K562 (cell line): ENCODE measurements around the gene IFITM2. TPM values are rescaled to one million over a fixed set of nuclear protein-coding genes. Genes with fewer than 3 reads are reported as not detected.
"Not testable (repeated sequence)": the region's sequence is repeated elsewhere in the genome, so short reads cannot be mapped to it uniquely, and the experiment has no call there.

Experiments used
- ATAC-seq: fragments of 200-7000 bp; cut with Tn5 transposase; 3 replicates; pipeline ENCODE4 v1.9.1; 2020; ENCODE audit warnings: moderate library complexity
- BruUV-seq: library from RNA; stranded (reverse); fragments of 400-500 nt; replicated peaks from 2 replicates; lab custom pipeline; 2021; lab: Mats Ljungman, UMichigan
- CTCF ChIA-PET: fragments of 300-600 bp; formaldehyde crosslinking; extraction: SDS; loops from one replicate; lab custom pipeline; 2021; ENCODE audit warnings: low intra/inter-chr PET ratio; lab: Yijun Ruan, JAX
- POLR2A ChIA-PET: fragments of 300-600, 350-650 bp; sonication (Branson Sonifier 250); formaldehyde crosslinking; extraction: SDS; loops from one replicate; lab custom pipeline; 2021; ENCODE audit warnings: antibody characterized with exemption, inconsistent platforms; lab: Yijun Ruan, JAX
- DNase-seq, 4 experiments: peaks; one replicate each; pipeline versions ENCODE4 v3.0.0 to v3.0.0-alpha.2; 2011 to 2018; ENCODE audit warnings: low spot score in 3 of 4, mixed read lengths in 3 of 4; ENCODE audit errors: extremely low read depth in 1 of 4
- FAIRE-seq: peaks from 2 replicates; lab custom pipeline; 2011; peaks lifted over from hg19 to GRCh38; lab: Jason Lieb, UNC
- H2AFZ ChIP-seq: 2 replicates; pipeline ENCODE4 v1.6.0; 2011; ENCODE audit warnings: low read depth, low read length, control low read depth, inconsistent platforms
- H3K27ac ChIP-seq: fragments of 200-600 bp; 3 replicates; pipeline ENCODE4 v1.8.0; 2011; ENCODE audit warnings: low read depth, mild to moderate bottlenecking, control low read depth, inconsistent platforms, low read length, moderate library complexity, mixed read lengths; ENCODE audit errors: extremely low read depth
- H3K27me3 ChIP-seq, 2 experiments: fragments of 300-600 bp in 1 of 2; 2 replicates in 1 of 2; 3 replicates in 1 of 2; pipeline versions ENCODE4 v1.6.0 to v1.8.0; 2011; ENCODE audit warnings: inconsistent platforms in 2 of 2, low read length in 2 of 2, mild to moderate bottlenecking in 1 of 2, mixed read lengths in 1 of 2, moderate library complexity in 1 of 2; ENCODE audit not compliant: control insufficient read depth in 2 of 2, insufficient read depth in 2 of 2
- H3K36me3 ChIP-seq: fragments of 300-600 bp; 3 replicates; pipeline ENCODE4 v1.8.0; 2011; ENCODE audit warnings: mild to moderate bottlenecking, low read length, inconsistent platforms; ENCODE audit not compliant: control insufficient read depth, insufficient read depth
- H3K4me1 ChIP-seq, 2 experiments: fragments of 200-600 bp in 1 of 2; replicated peaks in 1 of 2; 2 replicates in 1 of 2; 3 replicates in 1 of 2; pipeline versions ENCODE4 v1.5.1 to v1.8.0; 2011; ENCODE audit warnings: inconsistent platforms in 2 of 2, low read length in 2 of 2, mild to moderate bottlenecking in 1 of 2, mixed read lengths in 1 of 2, moderate library complexity in 1 of 2; ENCODE audit not compliant: control insufficient read depth in 2 of 2, insufficient read depth in 2 of 2
- H3K4me2 ChIP-seq: 2 replicates; pipeline ENCODE4 v1.6.1; 2011; ENCODE audit warnings: low read length, control low read depth, inconsistent platforms, mixed read lengths; ENCODE audit not compliant: insufficient read depth
- H3K4me3 ChIP-seq: fragments of 200-600 bp; sonication (generic), shearing (Covaris generic); 2 replicates; pipeline ENCODE4 v1.5.1; 2016; ENCODE audit warnings: control low read depth, inconsistent platforms
- H3K79me2 ChIP-seq: fragments of 200-600 bp; 3 replicates; pipeline ENCODE4 v1.8.0; 2011; ENCODE audit warnings: low read length, inconsistent platforms; ENCODE audit not compliant: control insufficient read depth, insufficient read depth
- H3K9ac ChIP-seq, 2 experiments: 2 replicates each; pipeline versions ENCODE4 v1.6.0 to v1.6.1; 2011; ENCODE audit warnings: low read depth in 2 of 2, low read length in 2 of 2, control low read depth in 1 of 2, inconsistent platforms in 1 of 2, mild to moderate bottlenecking in 1 of 2, mixed read lengths in 1 of 2; ENCODE audit not compliant: insufficient read depth in 1 of 2
- H3K9me1 ChIP-seq: one replicate; pipeline ENCODE4 v1.6.0; 2011; ENCODE audit warnings: inconsistent platforms, mild to moderate bottlenecking, low read length, moderate library complexity; ENCODE audit not compliant: control insufficient read depth, insufficient read depth
- H3K9me3 ChIP-seq: replicated peaks from 2 replicates; pipeline ENCODE4 v1.5.1; 2011; ENCODE audit warnings: low read depth, low read length, inconsistent platforms; ENCODE audit not compliant: control insufficient read depth, insufficient read depth
- H4K20me1 ChIP-seq: replicated peaks from 2 replicates; pipeline ENCODE4 v1.6.1; 2011; ENCODE audit warnings: low read length, inconsistent platforms, mixed read lengths; ENCODE audit not compliant: control insufficient read depth, insufficient read depth
- CTBP1 ChIP-seq: fragments of 450-650 bp; IDR thresholded peaks from 2 replicates; pipeline ENCODE4 v1.6.1; 2016; ENCODE audit warnings: borderline replicate concordance
- MAZ ChIP-seq, 2 experiments: fragments of 450-650 bp in 1 of 2; sonication (generic) in 1 of 2; formaldehyde crosslinking; IDR thresholded peaks in 1 of 2; conservative IDR thresholded peaks in 1 of 2; 2 replicates each; pipeline versions ENCODE4 v1.4.0 to v1.5.0; 2020; ENCODE audit warnings: mild to moderate bottlenecking in 1 of 2, missing genetic modification reagents in 1 of 2
- POLR2G ChIP-seq: fragments of 200-400 bp; formaldehyde crosslinking; IDR thresholded peaks from 2 replicates; pipeline ENCODE4 v1.6.1; 2017; ENCODE audit warnings: low read depth, mild to moderate bottlenecking, antibody characterized with exemption, low read length, moderate library complexity
- RBFOX2 ChIP-seq: fragments of 200-400 bp; formaldehyde crosslinking; IDR thresholded peaks from 2 replicates; pipeline ENCODE4 v1.6.1; 2017; ENCODE audit warnings: low read depth, mild to moderate bottlenecking, low read length, moderate library complexity
- WGBS: fragments of 100-300 bp; shearing (Covaris generic); methylation state at CpG from one replicate; pipeline ENCODE4 v1.1.6; 2016; ENCODE audit warnings: low coverage, mixed read lengths; ENCODE audit not compliant: insufficient coverage; ENCODE audit errors: missing lambda C conversion rate; 5-methylcytosine and 5-hydroxymethylcytosine counted together
- in situ Hi-C: fragments of 300-500 bp; cut with MboI; formaldehyde crosslinking; loops from 4 replicates; pipeline ENCODE4 v1.15.0; 2018; ENCODE audit warnings: inconsistent platforms, mixed read lengths
- intact Hi-C: fragments of 100-400 bp; cut with micrococcal nuclease; formaldehyde crosslinking; loops from 2 replicates; pipeline ENCODE4 v1.14.2; 2022
- polyA plus RNA-seq, 8 experiments: library from polyadenylated mRNA; depleted of rRNA in 4 of 8; stranded (reverse) in 5 of 8; unstranded in 3 of 8; fragments of >200 nt; fragmentation: Nextera tagmentation in 2 of 8; fragmentation: Illumina TruSeq in 1 of 8; extraction: Ambion mirVana in 2 of 8; extraction: Trizol in 1 of 8; gene quantifications; 2 replicates each; pipeline versions ENCODE4 v1.2.1 to v1.2.3, GENCODE V29; 2011 to 2014; ENCODE audit warnings: inconsistent platforms in 1 of 8, missing spikeins in 1 of 8
- total RNA-seq, 7 experiments: library from RNA; depleted of rRNA in 6 of 7; stranded (reverse); fragments of >200 nt in 6 of 7; fragmentation: Illumina TruSeq in 2 of 7; extraction: Trizol in 2 of 7; gene quantifications; 2 replicates each; pipeline versions ENCODE4 v1.2.1 to v1.2.3, GENCODE V29; 2011 to 2021; ENCODE audit warnings: low replicate concordance in 1 of 7
- TF ChIP-seq, protein P1 (sequence below): fragments of 450-650 bp; IDR thresholded peaks from 2 replicates; pipeline ENCODE4 v1.6.1; 2017; ENCODE audit warnings: antibody characterized with exemption, mild to moderate bottlenecking
- TF ChIP-seq, protein P2 (sequence below), 2 experiments: IDR thresholded peaks; 2 replicates each; pipeline ENCODE4 v1.6.1; 2011; ENCODE audit warnings: borderline replicate concordance in 1 of 2, control low read depth in 1 of 2, low read depth in 1 of 2, low read length in 1 of 2, mild to moderate bottlenecking in 1 of 2, mixed read lengths in 1 of 2, moderate library complexity in 1 of 2; ENCODE audit not compliant: insufficient read depth in 1 of 2, insufficient read length in 1 of 2, poor library complexity in 1 of 2, severe bottlenecking in 1 of 2; ENCODE audit errors: extremely low read depth in 1 of 2
- TF ChIP-seq, protein P3 (sequence below), 3 experiments: IDR thresholded peaks in 2 of 3; conservative IDR thresholded peaks in 1 of 3; 2 replicates each; pipeline ENCODE4 v1.5.1; 2011 to 2012; ENCODE audit warnings: low read length in 3 of 3, mild to moderate bottlenecking in 3 of 3, control low read depth in 2 of 3, improper control_type of control experiment in 1 of 3, inconsistent platforms in 1 of 3, low read depth in 1 of 3, mixed read lengths in 1 of 3, moderate library complexity in 1 of 3; ENCODE audit not compliant: insufficient read depth in 2 of 3

IFITM2 gene
- total and polyA plus RNA-seq, 9 of the 15 experiments (the other 6 are each of a cell fraction or from before 2014, with no cell fraction given), result 52.8 to 4,872 (median 356) TPM

DNA sequence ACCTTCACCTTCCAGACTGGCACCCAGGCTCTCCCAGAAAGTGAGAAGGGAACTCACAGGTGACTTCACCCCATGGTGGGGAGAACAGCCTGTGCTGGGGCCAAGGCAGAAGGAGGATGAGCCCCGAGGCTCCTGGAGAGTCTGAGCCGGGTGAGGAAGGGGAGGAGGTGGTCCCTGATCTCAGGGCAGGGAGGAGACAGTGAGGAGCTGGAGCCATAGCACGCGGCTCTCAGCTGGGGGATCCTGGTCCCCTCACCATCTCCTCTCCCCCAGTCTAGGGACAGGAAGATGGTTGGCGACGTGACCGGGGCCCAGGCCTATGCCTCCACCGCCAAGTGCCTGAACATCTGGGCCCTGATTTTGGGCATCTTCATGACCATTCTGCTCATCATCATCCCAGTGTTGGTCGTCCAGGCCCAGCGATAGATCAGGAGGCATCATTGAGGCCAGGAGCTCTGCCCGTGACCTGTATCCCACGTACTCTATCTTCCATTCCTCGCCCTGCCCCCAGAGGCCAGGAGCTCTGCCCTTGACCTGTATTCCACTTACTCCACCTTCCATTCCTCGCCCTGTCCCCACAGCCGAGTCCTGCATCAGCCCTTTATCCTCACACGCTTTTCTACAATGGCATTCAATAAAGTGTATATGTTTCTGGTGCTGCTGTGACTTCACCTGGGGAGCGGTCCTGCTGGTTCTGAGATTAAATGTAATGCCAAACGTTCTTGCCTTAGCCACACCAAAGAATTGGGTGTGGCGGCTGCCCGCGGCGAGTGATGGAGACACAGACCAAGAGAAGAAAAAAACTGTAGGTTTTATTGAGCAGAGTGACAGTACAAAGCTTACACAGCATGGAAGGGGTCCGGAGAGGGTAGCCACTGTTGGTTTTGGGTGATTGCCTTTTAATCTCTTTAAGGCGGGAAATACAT lies 1.4 kb downstream of the IFITM2 start:
- H3K9me3 ChIP-seq, H3K27me3 ChIP-seq, BruUV-seq, FAIRE-seq, H3K9me1 ChIP-seq, CTCF ChIA-PET, H3K36me3 ChIP-seq, in situ Hi-C loops, intact Hi-C loops, DNase-seq, H4K20me1 ChIP-seq, H2AFZ ChIP-seq: not testable (repeated sequence)
- H3K4me1 ChIP-seq, result peaks cover 38 to 51% of the 10 kb centered on the region in 2 experiments
- peak overlapping the region; percentile 45 for H3K4me3 ChIP-seq
- 32% methylated on average over 19 of the region's 24 CpGs for WGBS
- peaks cover 45% of the 10 kb centered on the region for H3K79me2 ChIP-seq
- POLR2A ChIA-PET, result interaction anchor here (1.2 to 1.5 kb wide), 2 partner anchors 9 to 58 kb away, joined by 6 to 9 read pairs; no protein-coding TSS in a partner anchor
- H3K9ac ChIP-seq, result peak overlapping the region; percentile 65 to 89
- peak overlapping the region; percentile 67; the same call in 2 of the 3 replicates for H3K27ac ChIP-seq
- H3K4me2 ChIP-seq, result peak overlapping the region; percentile 74
- ATAC-seq, result peak; percentile 0; the same call in 1 of the 3 replicates
- TF ChIP-seq, protein P1, sequence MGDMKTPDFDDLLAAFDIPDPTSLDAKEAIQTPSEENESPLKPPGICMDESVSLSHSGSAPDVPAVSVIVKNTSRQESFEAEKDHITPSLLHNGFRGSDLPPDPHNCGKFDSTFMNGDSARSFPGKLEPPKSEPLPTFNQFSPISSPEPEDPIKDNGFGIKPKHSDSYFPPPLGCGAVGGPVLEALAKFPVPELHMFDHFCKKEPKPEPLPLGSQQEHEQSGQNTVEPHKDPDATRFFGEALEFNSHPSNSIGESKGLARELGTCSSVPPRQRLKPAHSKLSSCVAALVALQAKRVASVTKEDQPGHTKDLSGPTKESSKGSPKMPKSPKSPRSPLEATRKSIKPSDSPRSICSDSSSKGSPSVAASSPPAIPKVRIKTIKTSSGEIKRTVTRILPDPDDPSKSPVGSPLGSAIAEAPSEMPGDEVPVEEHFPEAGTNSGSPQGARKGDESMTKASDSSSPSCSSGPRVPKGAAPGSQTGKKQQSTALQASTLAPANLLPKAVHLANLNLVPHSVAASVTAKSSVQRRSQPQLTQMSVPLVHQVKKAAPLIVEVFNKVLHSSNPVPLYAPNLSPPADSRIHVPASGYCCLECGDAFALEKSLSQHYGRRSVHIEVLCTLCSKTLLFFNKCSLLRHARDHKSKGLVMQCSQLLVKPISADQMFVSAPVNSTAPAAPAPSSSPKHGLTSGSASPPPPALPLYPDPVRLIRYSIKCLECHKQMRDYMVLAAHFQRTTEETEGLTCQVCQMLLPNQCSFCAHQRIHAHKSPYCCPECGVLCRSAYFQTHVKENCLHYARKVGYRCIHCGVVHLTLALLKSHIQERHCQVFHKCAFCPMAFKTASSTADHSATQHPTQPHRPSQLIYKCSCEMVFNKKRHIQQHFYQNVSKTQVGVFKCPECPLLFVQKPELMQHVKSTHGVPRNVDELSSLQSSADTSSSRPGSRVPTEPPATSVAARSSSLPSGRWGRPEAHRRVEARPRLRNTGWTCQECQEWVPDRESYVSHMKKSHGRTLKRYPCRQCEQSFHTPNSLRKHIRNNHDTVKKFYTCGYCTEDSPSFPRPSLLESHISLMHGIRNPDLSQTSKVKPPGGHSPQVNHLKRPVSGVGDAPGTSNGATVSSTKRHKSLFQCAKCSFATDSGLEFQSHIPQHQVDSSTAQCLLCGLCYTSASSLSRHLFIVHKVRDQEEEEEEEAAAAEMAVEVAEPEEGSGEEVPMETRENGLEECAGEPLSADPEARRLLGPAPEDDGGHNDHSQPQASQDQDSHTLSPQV, result peak; percentile 43; the same call in 1 of the 2 replicates
- TF ChIP-seq, protein P2, sequence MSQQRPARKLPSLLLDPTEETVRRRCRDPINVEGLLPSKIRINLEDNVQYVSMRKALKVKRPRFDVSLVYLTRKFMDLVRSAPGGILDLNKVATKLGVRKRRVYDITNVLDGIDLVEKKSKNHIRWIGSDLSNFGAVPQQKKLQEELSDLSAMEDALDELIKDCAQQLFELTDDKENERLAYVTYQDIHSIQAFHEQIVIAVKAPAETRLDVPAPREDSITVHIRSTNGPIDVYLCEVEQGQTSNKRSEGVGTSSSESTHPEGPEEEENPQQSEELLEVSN (IDR thresholded peaks at IDR 0.05; ENCODE audit: borderline replicate concordance in 1 of 2, extremely low read depth in 1 of 2, insufficient read depth in 1 of 2, insufficient read length in 1 of 2, low read depth in 1 of 2, low read length in 1 of 2, poor library complexity in 1 of 2, severe bottlenecking in 1 of 2), result peak in 1 of 2 experiments; percentile 25
- TF ChIP-seq, protein P3, sequence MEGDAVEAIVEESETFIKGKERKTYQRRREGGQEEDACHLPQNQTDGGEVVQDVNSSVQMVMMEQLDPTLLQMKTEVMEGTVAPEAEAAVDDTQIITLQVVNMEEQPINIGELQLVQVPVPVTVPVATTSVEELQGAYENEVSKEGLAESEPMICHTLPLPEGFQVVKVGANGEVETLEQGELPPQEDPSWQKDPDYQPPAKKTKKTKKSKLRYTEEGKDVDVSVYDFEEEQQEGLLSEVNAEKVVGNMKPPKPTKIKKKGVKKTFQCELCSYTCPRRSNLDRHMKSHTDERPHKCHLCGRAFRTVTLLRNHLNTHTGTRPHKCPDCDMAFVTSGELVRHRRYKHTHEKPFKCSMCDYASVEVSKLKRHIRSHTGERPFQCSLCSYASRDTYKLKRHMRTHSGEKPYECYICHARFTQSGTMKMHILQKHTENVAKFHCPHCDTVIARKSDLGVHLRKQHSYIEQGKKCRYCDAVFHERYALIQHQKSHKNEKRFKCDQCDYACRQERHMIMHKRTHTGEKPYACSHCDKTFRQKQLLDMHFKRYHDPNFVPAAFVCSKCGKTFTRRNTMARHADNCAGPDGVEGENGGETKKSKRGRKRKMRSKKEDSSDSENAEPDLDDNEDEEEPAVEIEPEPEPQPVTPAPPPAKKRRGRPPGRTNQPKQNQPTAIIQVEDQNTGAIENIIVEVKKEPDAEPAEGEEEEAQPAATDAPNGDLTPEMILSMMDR (IDR thresholded peaks at IDR 0.05 in 2 of 3, conservative IDR thresholded peaks at IDR 0.05 in 1 of 3; ENCODE audit: insufficient read depth in 2 of 3, low read depth in 1 of 3, low read length in 3 of 3), result 0 out of 6 replicates have a peak, but pooled peaks of 1 of the 3 experiments have one; percentile 2
- TF ChIP-seq MAZ (CRISPR knock-in tag; conservative IDR thresholded peaks at IDR 0.05 in 1 of 2, IDR thresholded peaks at IDR 0.05 in 1 of 2) (0 out of 4 replicates have a peak, but pooled peaks of 1 of the 2 experiments have one; percentile 19), POLR2G (peak; percentile 43; the same call in 1 of the 2 replicates), CTBP1 (peak; percentile 22; the same call in 1 of the 2 replicates), RBFOX2 (peak; percentile 44; the same call in 1 of the 2 replicates)
